Ishikawa (cell line): Measurements from ENCODE around the gene ERBB4.

ENCODE experiments used
- CEBPB ChIP-seq: IDR thresholded peaks from 2 replicates; pipeline ENCODE4 v1.6.1; 2012
- CREB1 ChIP-seq: IDR thresholded peaks from 2 replicates; pipeline ENCODE4 v1.6.1; 2012; ENCODE audit warnings: low read depth
- EP300 ChIP-seq: IDR thresholded peaks from 2 replicates; pipeline ENCODE4 v1.6.1; 2012; ENCODE audit warnings: borderline replicate concordance
- FOXM1 ChIP-seq: IDR thresholded peaks from 2 replicates; pipeline ENCODE4 v1.6.1; 2012; ENCODE audit warnings: low read depth, borderline replicate concordance
- MAX ChIP-seq: IDR thresholded peaks from 2 replicates; pipeline ENCODE4 v1.6.1; 2012
- RAD21 ChIP-seq: IDR thresholded peaks from 2 replicates; pipeline ENCODE4 v1.6.1; 2012; ENCODE audit warnings: low read depth
- REST ChIP-seq: IDR thresholded peaks from 2 replicates; pipeline ENCODE4 v1.6.1; 2012; ENCODE audit warnings: low read depth, mild to moderate bottlenecking
- TCF12 ChIP-seq: IDR thresholded peaks from 2 replicates; pipeline ENCODE4 v1.6.1; 2012; ENCODE audit warnings: low read depth
- USF1 ChIP-seq: IDR thresholded peaks from 2 replicates; pipeline ENCODE4 v1.6.1; 2012

GRCh38 chr2:212359425-212360067 is 179.1 kb downstream of the ERBB4 start:
- TF ChIP-seq FOXM1 = no peak
- no peak for TF ChIP-seq MAX
- no peak for TF ChIP-seq USF1
- no peak for TF ChIP-seq CREB1
- no peak for TF ChIP-seq EP300
- no peak for TF ChIP-seq REST
- TF ChIP-seq RAD21 = no peak
- no peak for TF ChIP-seq TCF12
- TF ChIP-seq CEBPB = no peak
